Measurements from ENCODE around the gene NXNL1.

DNA sequence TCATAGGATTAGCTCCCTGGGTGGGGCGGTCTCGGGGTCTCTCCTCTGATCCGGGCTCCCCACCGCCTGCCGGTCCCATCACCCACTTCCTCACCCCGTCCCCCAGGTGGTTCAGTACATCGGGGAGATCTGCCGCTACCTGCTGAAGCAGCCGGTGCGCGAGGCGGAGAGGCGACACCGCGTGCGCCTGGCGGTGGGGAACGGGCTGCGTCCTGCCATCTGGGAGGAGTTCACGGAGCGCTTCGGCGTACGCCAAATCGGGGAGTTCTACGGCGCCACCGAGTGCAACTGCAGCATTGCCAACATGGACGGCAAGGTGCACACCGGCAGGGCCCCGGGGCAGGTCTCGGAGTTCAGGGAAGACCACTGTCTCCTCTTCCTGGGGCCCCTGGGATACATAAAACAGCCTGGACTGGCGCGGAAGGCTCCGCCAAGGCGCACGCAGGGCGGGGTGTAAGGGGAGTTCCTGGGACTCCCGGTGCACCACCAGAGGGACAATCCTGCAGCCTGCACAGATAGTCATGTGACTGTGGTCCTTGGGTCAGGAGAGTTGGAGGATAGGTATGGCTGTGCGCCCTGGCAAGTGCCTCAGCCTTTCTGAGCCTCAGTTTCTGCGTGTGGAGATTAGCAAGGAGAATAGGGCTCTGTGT is 36.5 kb upstream of the NXNL1 start:
- TF ChIP-seq EP300 (IDR thresholded peaks at IDR 0.05; ENCODE audit: low read depth): no peak
- TF ChIP-seq, protein P1, sequence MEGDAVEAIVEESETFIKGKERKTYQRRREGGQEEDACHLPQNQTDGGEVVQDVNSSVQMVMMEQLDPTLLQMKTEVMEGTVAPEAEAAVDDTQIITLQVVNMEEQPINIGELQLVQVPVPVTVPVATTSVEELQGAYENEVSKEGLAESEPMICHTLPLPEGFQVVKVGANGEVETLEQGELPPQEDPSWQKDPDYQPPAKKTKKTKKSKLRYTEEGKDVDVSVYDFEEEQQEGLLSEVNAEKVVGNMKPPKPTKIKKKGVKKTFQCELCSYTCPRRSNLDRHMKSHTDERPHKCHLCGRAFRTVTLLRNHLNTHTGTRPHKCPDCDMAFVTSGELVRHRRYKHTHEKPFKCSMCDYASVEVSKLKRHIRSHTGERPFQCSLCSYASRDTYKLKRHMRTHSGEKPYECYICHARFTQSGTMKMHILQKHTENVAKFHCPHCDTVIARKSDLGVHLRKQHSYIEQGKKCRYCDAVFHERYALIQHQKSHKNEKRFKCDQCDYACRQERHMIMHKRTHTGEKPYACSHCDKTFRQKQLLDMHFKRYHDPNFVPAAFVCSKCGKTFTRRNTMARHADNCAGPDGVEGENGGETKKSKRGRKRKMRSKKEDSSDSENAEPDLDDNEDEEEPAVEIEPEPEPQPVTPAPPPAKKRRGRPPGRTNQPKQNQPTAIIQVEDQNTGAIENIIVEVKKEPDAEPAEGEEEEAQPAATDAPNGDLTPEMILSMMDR (IDR thresholded peaks at IDR 0.05): no peak

All from transverse colon (tissue), 3 donors.